ENCODE data around the gene PLIN5. TPM values are rescaled to one million over a fixed set of nuclear protein-coding genes. Genes with fewer than 3 reads are reported as not detected.

The PLIN5 gene
- total RNA-seq, 6 experiments from 2014 or later = not detected

GRCh38 chr19:4555657-4556561 lies 20.9 kb upstream of the PLIN5 start:
- H3K36me3 Mint-ChIP-seq (ENCODE audit: low read depth) = no peaks in the 10 kb centered on the region
- no peak for DNase-seq
- no peak overlapping the region for H3K4me3 Mint-ChIP-seq
- H3K27ac Mint-ChIP-seq = no peak overlapping the region
- TF ChIP-seq CTCF (IDR thresholded peaks at IDR 0.05) = no peak
- no peaks in the 10 kb centered on the region for H3K27me3 Mint-ChIP-seq (ENCODE audit: insufficient read depth)
- no peaks in the 10 kb centered on the region for H3K4me1 Mint-ChIP-seq (ENCODE audit: low read depth)
- H3K9me3 Mint-ChIP-seq = no peaks in the 10 kb centered on the region

- H3K4me1 Mint-ChIP-seq (ENCODE audit: low read depth) = no peaks in the 10 kb centered on the region
- no peaks in the 10 kb centered on the region for H3K36me3 Mint-ChIP-seq (ENCODE audit: low read depth)
- no peaks in the 10 kb centered on the region for H3K9me3 Mint-ChIP-seq
- TF ChIP-seq CTCF (IDR thresholded peaks at IDR 0.05) = no peak
- DNase-seq = no peak
- H3K4me3 Mint-ChIP-seq = no peak overlapping the region
- no peaks in the 10 kb centered on the region for H3K27me3 Mint-ChIP-seq (ENCODE audit: insufficient read depth)
- no peak overlapping the region for H3K27ac Mint-ChIP-seq
Observed at GRCh38 chr19:4554717-4555116, 19.7 kb upstream of the PLIN5 start.

GRCh38 chr19:4553775-4554174 lies 18.8 kb upstream of the PLIN5 start:
- Mint-ChIP-seq H3K4me3 (no peak overlapping the region), H3K27ac (no peak overlapping the region)

DNA sequence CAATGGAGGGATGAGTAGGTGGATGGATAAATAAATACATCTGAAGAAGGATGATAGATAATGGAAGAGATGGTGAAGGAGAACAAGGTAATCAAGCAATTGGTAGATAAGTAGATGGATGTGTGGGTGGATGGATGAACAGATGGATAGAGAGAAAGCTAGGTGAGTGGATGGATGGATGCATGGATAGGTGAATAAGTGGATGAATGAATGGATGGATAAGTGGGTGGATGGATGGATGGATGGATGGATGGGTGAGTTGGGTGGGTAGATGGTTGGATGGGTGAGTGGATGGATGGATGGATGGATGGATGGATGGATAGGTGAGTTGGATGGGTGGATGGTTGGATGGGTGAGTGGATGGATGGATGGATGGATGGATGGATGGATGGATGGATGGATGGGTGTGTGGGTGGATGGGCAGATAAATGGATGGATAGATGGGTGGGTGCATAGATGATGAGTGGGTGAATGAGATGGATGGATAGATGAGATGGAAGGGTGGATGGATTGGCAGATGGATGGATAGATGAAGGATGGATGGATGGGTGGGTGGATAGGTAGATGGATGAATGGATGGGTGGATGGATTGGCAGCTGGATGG lies 18.2 kb upstream of the PLIN5 start:
- DNase-seq = no peak
- Mint-ChIP-seq H3K27me3 (ENCODE audit: insufficient read depth) (no peaks in the 10 kb centered on the region; the same call in 1 of the 2 replicates), H3K9me3 (no peaks in the 10 kb centered on the region), H3K36me3 (ENCODE audit: low read depth) (no peaks in the 10 kb centered on the region), H3K4me1 (ENCODE audit: low read depth) (no peaks in the 10 kb centered on the region), H3K27ac (no peak overlapping the region), H3K4me3 (no peak overlapping the region)
- TF ChIP-seq CTCF (IDR thresholded peaks at IDR 0.05) = no peak

More at GRCh38 chr19:4553775-4554174, 18.8 kb upstream of the PLIN5 start:
- no peak for DNase-seq
- Mint-ChIP-seq H3K27me3 (ENCODE audit: insufficient read depth) (no peaks in the 10 kb centered on the region; the same call in 1 of the 2 replicates), H3K36me3 (ENCODE audit: low read depth) (no peaks in the 10 kb centered on the region), H3K9me3 (no peaks in the 10 kb centered on the region), H3K4me1 (ENCODE audit: low read depth) (no peaks in the 10 kb centered on the region)
- TF ChIP-seq CTCF (IDR thresholded peaks at IDR 0.05) = no peak

GRCh38 chr19:4552525-4552819 lies 17.4 kb upstream of the PLIN5 start:
- no peaks in the 10 kb centered on the region for H3K4me1 Mint-ChIP-seq (ENCODE audit: low read depth)
- H3K4me3 Mint-ChIP-seq = no peak overlapping the region
- no peaks in the 10 kb centered on the region for H3K36me3 Mint-ChIP-seq (ENCODE audit: low read depth)
- TF ChIP-seq CTCF (IDR thresholded peaks at IDR 0.05) = no peak
- H3K9me3 Mint-ChIP-seq = no peaks in the 10 kb centered on the region
- no peak for DNase-seq
- H3K27ac Mint-ChIP-seq = no peak overlapping the region
- H3K27me3 Mint-ChIP-seq (ENCODE audit: insufficient read depth) = no peaks in the 10 kb centered on the region; the same call in 1 of the 2 replicates
